Kidney (tissue), 14 donors: Measurements from ENCODE around the gene TCL1A. TPM values are rescaled to one million over a fixed set of nuclear protein-coding genes. Genes with fewer than 3 reads are reported as not detected.

Source experiments
- DNase-seq, 5 donors: peaks; one replicate each; pipeline ENCODE4 v3.0.0-alpha.2; 2013 to 2020
- FAIRE-seq: peaks from 2 replicates; lab custom pipeline; 2012; peaks lifted over from hg19 to GRCh38; lab: Jason Lieb, UNC
- H3K27ac ChIP-seq, 2 donors: one replicate each; pipeline ENCODE4 v1.7.0; 2013; ENCODE audit warnings: low read depth in 2 of 2, low read length in 2 of 2, inconsistent platforms in 1 of 2
- H3K27me3 ChIP-seq: one replicate; pipeline ENCODE4 v1.7.1; 2013; ENCODE audit warnings: low read length, inconsistent platforms; ENCODE audit not compliant: control insufficient read depth, insufficient read depth
- H3K36me3 ChIP-seq, 3 donors: one replicate each; pipeline versions ENCODE4 v1.7.0 to v1.7.1; 2013; ENCODE audit warnings: low read length in 3 of 3, control low read depth in 1 of 3, inconsistent platforms in 1 of 3; ENCODE audit not compliant: insufficient read depth in 3 of 3, control insufficient read depth in 2 of 3
- H3K4me1 ChIP-seq, 3 donors: one replicate each; pipeline versions ENCODE4 v1.7.0 to v1.7.1; 2013; ENCODE audit warnings: low read length in 3 of 3, inconsistent platforms in 1 of 3, low read depth in 1 of 3; ENCODE audit not compliant: control insufficient read depth in 2 of 3, insufficient read depth in 2 of 3
- H3K4me3 ChIP-seq, 3 donors: one replicate each; pipeline versions ENCODE4 v1.7.0 to v1.8.1; 2013; ENCODE audit warnings: low read length in 3 of 3, control low read depth in 1 of 3, inconsistent platforms in 1 of 3
- H3K9ac ChIP-seq, 3 donors: one replicate each; pipeline versions ENCODE4 v1.7.0 to v1.7.1; 2013; ENCODE audit warnings: low read length in 3 of 3, control low read depth in 1 of 3, inconsistent platforms in 1 of 3
- H3K9me3 ChIP-seq, 3 donors: one replicate each; pipeline versions ENCODE4 v1.7.0 to v1.7.1; 2013; ENCODE audit warnings: low read length in 3 of 3, control low read depth in 1 of 3, inconsistent platforms in 1 of 3; ENCODE audit not compliant: control insufficient read depth in 2 of 3, insufficient read depth in 1 of 3
- CTCF ChIP-seq: IDR thresholded peaks from 3 replicates; pipeline ENCODE4 v1.5.1; 2012; ENCODE audit warnings: mild to moderate bottlenecking, moderate library complexity, borderline replicate concordance; ENCODE audit not compliant: insufficient read depth; ENCODE audit errors: extremely low read depth
- intact Hi-C: fragments of 100-400 bp; cut with DNase I; formaldehyde crosslinking; loops from one replicate; pipeline ENCODE4 v1.11.1; 2022
- polyA plus RNA-seq: library from polyadenylated mRNA; stranded (reverse); fragments of 350-450 nt; fragmentation: Illumina TruSeq; extraction: RNeasy Lipid Tissue Mini Kit (QIAGEN cat#74804); gene quantifications from one replicate; pipeline ENCODE4 v1.2.3, GENCODE V29; 2014; ENCODE audit warnings: low read depth, low replicate concordance; ENCODE audit not compliant: insufficient read depth
- total RNA-seq: library from RNA; stranded (reverse); fragmentation: NEBNext Ultra II Directional; extraction: Animal tissue kit (Norgen Biotek cat#: 25700); gene quantifications from one replicate; pipeline ENCODE4 v1.2.1, GENCODE V29; 2021
- donor health status: control.
- donor health status: control.
- donor health status: control.
- donor health status: control.
- donor health status: control.
- donor health status: DM: yes; HTN: yes; CAD: no.
- donor health status: Normal renal cell carcinoma (clear cell type).

The TCL1A gene
- total and polyA plus RNA-seq, 2 donors from 2014 or later = 1.4 TPM; not detected in 1

GRCh38 chr14:95699412-95699811, 14.5 kb downstream of the TCL1A start:
- intact Hi-C loops = no loop called here
- Histone ChIP-seq H3K9me3 (no peaks in the 10 kb centered on the region), H3K9ac (no peak overlapping the region), H3K4me3 (no peak overlapping the region), H3K36me3 (no peaks in the 10 kb centered on the region), H3K27ac (no peak overlapping the region), H3K27me3 (no peaks in the 10 kb centered on the region), H3K4me1 (no peaks in the 10 kb centered on the region)
- FAIRE-seq (no peak), DNase-seq (no peak)
- no peak for TF ChIP-seq CTCF

- TF ChIP-seq CTCF = no peak
- intact Hi-C loops = no loop called here
- no peak overlapping the region for H3K4me3 ChIP-seq
- H3K36me3 ChIP-seq = no peaks in the 10 kb centered on the region
- DNase-seq = no peak
- FAIRE-seq = no peak
- H3K9me3 ChIP-seq = no peaks in the 10 kb centered on the region
- H3K27ac ChIP-seq = no peak overlapping the region
- H3K4me1 ChIP-seq = no peaks in the 10 kb centered on the region
- H3K9ac ChIP-seq = no peak overlapping the region
- H3K27me3 ChIP-seq = no peaks in the 10 kb centered on the region
Measured at GRCh38 chr14:95698287-95698686, 15.6 kb downstream of the TCL1A start.

GRCh38 chr14:95697764-95698163, 16.2 kb downstream of the TCL1A start:
- Histone ChIP-seq H3K9me3 (no peaks in the 10 kb centered on the region), H3K4me1 (no peaks in the 10 kb centered on the region), H3K9ac (no peak overlapping the region), H3K4me3 (no peak overlapping the region), H3K27me3 (no peaks in the 10 kb centered on the region), H3K36me3 (no peaks in the 10 kb centered on the region), H3K27ac (no peak overlapping the region)
- no peak for FAIRE-seq
- intact Hi-C loops = no loop called here
- no peak for TF ChIP-seq CTCF
- DNase-seq = no peak

- no peaks in the 10 kb centered on the region for H3K4me1 ChIP-seq
- no peak for TF ChIP-seq CTCF
- H3K27ac ChIP-seq = no peak overlapping the region
- H3K27me3 ChIP-seq = no peaks in the 10 kb centered on the region
- no peak for DNase-seq
- no peaks in the 10 kb centered on the region for H3K9me3 ChIP-seq
- H3K4me3 ChIP-seq = no peak overlapping the region
- intact Hi-C loops = no loop called here
- no peak overlapping the region for H3K9ac ChIP-seq
- H3K36me3 ChIP-seq = no peaks in the 10 kb centered on the region
- FAIRE-seq = no peak
Measured at GRCh38 chr14:95696741-95697140, 17.2 kb downstream of the TCL1A start.
